Activated CD4-positive, alpha-beta T cell treated with anti-CD3 and anti-CD28 coated beads, Interleukin-2, Interleukin-6, amounts not matched to agents 100 ng/mL and 50 ng/mL, durations not matched to agents 16 hours and 8 hours (primary cell): ENCODE results near the gene LRRC8C.
"Not testable (repeated sequence)": the region's sequence is repeated elsewhere in the genome, so short reads cannot be mapped to it uniquely, and the experiment has no call there.

Experiments used
- DNase-seq: peaks from one replicate; pipeline ENCODE4 v3.0.0-alpha.2; 2020

LRRC8C gene

GRCh38 chr1:89608319-89608983, 24.5 kb upstream of the LRRC8C start:
- DNase-seq = peak; percentile 86

GRCh38 chr1:89608984-89609725, 23.8 kb upstream of the LRRC8C start:
- peak; percentile 83 for DNase-seq

- peak; percentile 86 for DNase-seq
These were observed 23.0 kb upstream of the LRRC8C start for GRCh38 chr1:89609781-89610456.

GRCh38 chr1:89610457-89611011, 22.4 kb upstream of the LRRC8C start:
- peak; percentile 73 for DNase-seq

GRCh38 chr1:89611721-89612120, 21.2 kb upstream of the LRRC8C start:
- peak; percentile 88 for DNase-seq

GRCh38 chr1:89613928-89614327, 19.0 kb upstream of the LRRC8C start:
- no peak for DNase-seq

GRCh38 chr1:89615676-89616598, 17.0 kb upstream of the LRRC8C start:
- DNase-seq = no peak

GRCh38 chr1:89616844-89617627, 15.9 kb upstream of the LRRC8C start:
- no peak for DNase-seq

- no peak for DNase-seq
These were observed 12.3 kb upstream of the LRRC8C start for GRCh38 chr1:89620664-89621063.

GRCh38 chr1:89622895-89623294, 10.0 kb upstream of the LRRC8C start:
- DNase-seq = no peak

GRCh38 chr1:89624314-89624713, 8.6 kb upstream of the LRRC8C start:
- no peak for DNase-seq

GRCh38 chr1:89624715-89625323, 8.1 kb upstream of the LRRC8C start:
- DNase-seq = no peak

- DNase-seq = no peak
These were observed 5.3 kb upstream of the LRRC8C start for GRCh38 chr1:89627596-89627962.

- peak; percentile 59 for DNase-seq
These were observed 3.8 kb upstream of the LRRC8C start for GRCh38 chr1:89629146-89629545.

- not testable (repeated sequence) for DNase-seq
These were observed 3.3 kb upstream of the LRRC8C start for GRCh38 chr1:89629600-89629999.

- no peak for DNase-seq
These were observed 2.9 kb upstream of the LRRC8C start for GRCh38 chr1:89630048-89630447.

- DNase-seq = no peak
These were observed 884 bp upstream of the LRRC8C start for GRCh38 chr1:89631816-89632656.

- peak; percentile 79 for DNase-seq
These were observed 404 bp downstream of the LRRC8C start for GRCh38 chr1:89633248-89633799.

- DNase-seq = peak; percentile 43
These were observed 1.1 kb downstream of the LRRC8C start for GRCh38 chr1:89633800-89634625.
